Measurements from ENCODE around the gene GSE1.

Gene GSE1

DNA sequence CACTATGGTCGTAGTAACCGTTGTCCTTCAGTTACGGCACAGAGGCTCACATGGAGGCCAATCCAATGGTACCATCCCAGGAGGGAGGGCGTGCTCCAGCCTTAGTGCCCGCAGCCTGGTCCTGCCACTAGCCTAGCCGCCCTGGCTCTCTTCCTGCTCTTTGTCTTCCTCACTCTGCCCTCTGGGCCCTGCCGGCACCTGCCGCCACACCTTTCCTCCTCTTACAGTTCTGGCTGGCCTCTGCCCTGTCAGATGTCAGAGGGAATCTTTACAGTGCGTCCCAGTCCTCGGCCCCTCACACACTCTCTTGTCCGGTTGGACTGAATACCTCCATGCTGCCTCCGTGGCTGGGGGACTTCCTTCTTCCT is 52.2 kb downstream of the GSE1 start:
- no peak for DNase-seq (ENCODE audit: low read depth)
- H3K4me3 ChIP-seq (ENCODE audit: low read depth, low read length), result no peak overlapping the region
- TF ChIP-seq, protein P1, sequence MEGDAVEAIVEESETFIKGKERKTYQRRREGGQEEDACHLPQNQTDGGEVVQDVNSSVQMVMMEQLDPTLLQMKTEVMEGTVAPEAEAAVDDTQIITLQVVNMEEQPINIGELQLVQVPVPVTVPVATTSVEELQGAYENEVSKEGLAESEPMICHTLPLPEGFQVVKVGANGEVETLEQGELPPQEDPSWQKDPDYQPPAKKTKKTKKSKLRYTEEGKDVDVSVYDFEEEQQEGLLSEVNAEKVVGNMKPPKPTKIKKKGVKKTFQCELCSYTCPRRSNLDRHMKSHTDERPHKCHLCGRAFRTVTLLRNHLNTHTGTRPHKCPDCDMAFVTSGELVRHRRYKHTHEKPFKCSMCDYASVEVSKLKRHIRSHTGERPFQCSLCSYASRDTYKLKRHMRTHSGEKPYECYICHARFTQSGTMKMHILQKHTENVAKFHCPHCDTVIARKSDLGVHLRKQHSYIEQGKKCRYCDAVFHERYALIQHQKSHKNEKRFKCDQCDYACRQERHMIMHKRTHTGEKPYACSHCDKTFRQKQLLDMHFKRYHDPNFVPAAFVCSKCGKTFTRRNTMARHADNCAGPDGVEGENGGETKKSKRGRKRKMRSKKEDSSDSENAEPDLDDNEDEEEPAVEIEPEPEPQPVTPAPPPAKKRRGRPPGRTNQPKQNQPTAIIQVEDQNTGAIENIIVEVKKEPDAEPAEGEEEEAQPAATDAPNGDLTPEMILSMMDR (IDR thresholded peaks at IDR 0.05; ENCODE audit: insufficient read depth, low read depth, low read length, missing control alignments), result no peak

DNA sequence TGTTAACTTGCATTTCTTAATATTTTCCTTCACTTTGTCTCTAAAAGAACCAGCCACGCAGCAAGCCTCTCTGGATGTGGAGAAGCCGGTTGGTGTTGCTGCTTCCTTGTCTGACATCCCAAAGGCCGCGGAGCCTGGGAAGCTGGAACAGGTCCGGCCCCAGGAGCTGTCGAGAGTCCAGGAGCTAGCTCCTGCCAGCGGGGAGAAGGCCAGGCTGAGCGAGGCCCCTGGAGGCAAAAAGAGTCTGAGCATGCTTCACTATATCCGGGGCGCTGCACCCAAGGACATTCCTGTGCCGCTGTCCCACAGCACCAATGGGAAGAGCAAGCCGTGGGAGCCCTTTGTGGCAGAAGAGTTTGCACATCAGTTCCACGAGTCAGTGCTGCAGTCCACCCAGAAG is 52.8 kb downstream of the GSE1 start:
- no peak for DNase-seq (ENCODE audit: low read depth)
- TF ChIP-seq, protein P1 (IDR thresholded peaks at IDR 0.05; ENCODE audit: insufficient read depth, low read depth, low read length, missing control alignments), result no peak

GRCh38 chr16:85667261-85667660 is 54.1 kb downstream of the GSE1 start:
- TF ChIP-seq, protein P1 (IDR thresholded peaks at IDR 0.05; ENCODE audit: insufficient read depth, low read depth, low read length, missing control alignments), result no peak
- no peak overlapping the region for H3K4me3 ChIP-seq (ENCODE audit: low read depth, low read length)
- DNase-seq (ENCODE audit: low read depth), result no peak

More for the DNA sequence above, 52.8 kb downstream of the GSE1 start:
- no peak overlapping the region for H3K4me3 ChIP-seq (ENCODE audit: low read depth, low read length)

- DNase-seq (ENCODE audit: low read depth), result no peak
- H3K4me3 ChIP-seq (ENCODE audit: low read depth, low read length), result no peak overlapping the region
- TF ChIP-seq, protein P1 (IDR thresholded peaks at IDR 0.05; ENCODE audit: insufficient read depth, low read depth, low read length, missing control alignments), result no peak
Measured at GRCh38 chr16:85667841-85668413, 54.8 kb downstream of the GSE1 start.

GRCh38 chr16:85668676-85669424 is 55.7 kb downstream of the GSE1 start:
- no peak for DNase-seq (ENCODE audit: low read depth)
- TF ChIP-seq, protein P1 (IDR thresholded peaks at IDR 0.05; ENCODE audit: insufficient read depth, low read depth, low read length, missing control alignments), result no peak
- H3K4me3 ChIP-seq (ENCODE audit: low read depth, low read length), result no peak overlapping the region

DNA sequence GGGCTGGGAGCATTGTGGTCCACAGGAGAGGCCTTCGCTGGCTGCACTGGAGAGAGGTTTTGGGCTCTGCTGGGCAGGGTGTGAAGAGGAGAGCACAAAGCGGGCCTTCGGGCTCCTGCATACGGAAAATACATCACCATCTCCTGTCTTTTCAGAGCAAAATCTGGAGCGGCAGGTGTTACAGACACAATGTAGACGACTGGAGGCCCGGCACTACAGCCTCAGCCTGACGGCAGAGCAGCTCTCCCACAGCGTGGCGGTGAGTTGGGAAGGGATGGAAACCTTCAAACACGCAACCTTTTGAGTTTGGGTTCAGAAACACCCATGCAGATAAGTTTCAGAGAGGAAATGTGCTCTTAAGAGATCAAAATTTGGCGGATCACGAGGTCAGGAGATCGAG is 57.7 kb downstream of the GSE1 start:
- TF ChIP-seq, protein P1 (IDR thresholded peaks at IDR 0.05; ENCODE audit: insufficient read depth, low read depth, low read length, missing control alignments), result no peak
- no peak overlapping the region for H3K4me3 ChIP-seq (ENCODE audit: low read depth, low read length)
- no peak for DNase-seq (ENCODE audit: low read depth)
